H1 (cell line): Measurements from ENCODE around the gene TBCA. TPM values are rescaled to one million over a fixed set of nuclear protein-coding genes. Genes with fewer than 3 reads are reported as not detected.

Experiments
- CTCF ChIA-PET: fragments of 300-600 bp; sonication (Branson Sonifier 250); formaldehyde crosslinking; loops from one replicate; lab custom pipeline; 2021; ENCODE audit not compliant: partially characterized antibody; lab: Charles Lee
- POLR2A ChIA-PET: fragments of 300-600 bp; sonication (Branson Sonifier 250); formaldehyde crosslinking; loops from one replicate; lab custom pipeline; 2021; ENCODE audit warnings: inconsistent platforms; ENCODE audit not compliant: partially characterized antibody; lab: Charles Lee
- DNase-seq, 2 experiments: peaks; one replicate each; pipeline versions ENCODE4 v3.0.0 to v3.0.0-alpha.2; 2010 to 2022; ENCODE audit warnings: low spot score in 2 of 2, low read depth in 1 of 2, mixed read lengths in 1 of 2
- FAIRE-seq: peaks from 2 replicates; lab custom pipeline; 2011; peaks lifted over from hg19 to GRCh38; lab: Jason Lieb, UNC
- H2AFZ ChIP-seq: 2 replicates; pipeline ENCODE4 v1.8.1; 2012; ENCODE audit warnings: low read length, inconsistent platforms
- H2AK5ac ChIP-seq: 2 replicates; pipeline ENCODE4 v1.6.1; 2013; ENCODE audit warnings: low read depth, low read length
- H2BK120ac ChIP-seq: replicated peaks from 2 replicates; pipeline ENCODE3; 2013; ENCODE audit warnings: low read depth, low read length, inconsistent platforms
- H2BK12ac ChIP-seq: 2 replicates; pipeline ENCODE4 v1.6.1; 2013; ENCODE audit warnings: low read depth, low read length
- H2BK15ac ChIP-seq: 2 replicates; pipeline ENCODE4 v1.6.1; 2013; ENCODE audit warnings: low read length
- H2BK20ac ChIP-seq: 2 replicates; pipeline ENCODE4 v1.6.1; 2013; ENCODE audit warnings: low read length
- H2BK5ac ChIP-seq: 2 replicates; pipeline ENCODE4 v1.6.1; 2013; ENCODE audit warnings: low read depth, low read length
- H3K14ac ChIP-seq: 2 replicates; pipeline ENCODE4 v1.6.1; 2013; ENCODE audit warnings: inconsistent platforms; ENCODE audit not compliant: insufficient read length
- H3K18ac ChIP-seq: 2 replicates; pipeline ENCODE4 v1.6.1; 2013; ENCODE audit warnings: low read length; ENCODE audit errors: extremely low read depth
- H3K23ac ChIP-seq: 2 replicates; pipeline ENCODE4 v1.6.1; 2013; ENCODE audit warnings: inconsistent platforms; ENCODE audit not compliant: insufficient read length
- H3K23me2 ChIP-seq: 2 replicates; pipeline ENCODE4 v1.6.1; 2013; ENCODE audit warnings: low read depth, low read length
- H3K27ac ChIP-seq: 2 replicates; pipeline ENCODE4 v1.6.1; 2011; ENCODE audit warnings: low read depth, low read length, inconsistent platforms
- H3K27me3 ChIP-seq, 4 experiments: replicated peaks in 1 of 4; 1 replicate in 1 of 4; 2 replicates in 3 of 4; pipeline versions ENCODE4 v1.6.1 to v1.8.1; 2011 to 2013; ENCODE audit warnings: low read length in 3 of 4, mild to moderate bottlenecking in 3 of 4, inconsistent platforms in 2 of 4, mixed read lengths in 2 of 4, moderate library complexity in 1 of 4; ENCODE audit not compliant: control insufficient read depth in 3 of 4, insufficient read depth in 3 of 4; ENCODE audit errors: extremely low read depth in 1 of 4
- H3K36me3 ChIP-seq, 4 experiments: 2 replicates each; pipeline versions ENCODE4 v1.6.1 to v1.8.1; 2011 to 2013; ENCODE audit warnings: mild to moderate bottlenecking in 4 of 4, low read length in 3 of 4, moderate library complexity in 2 of 4, control low read depth in 1 of 4, inconsistent platforms in 1 of 4; ENCODE audit not compliant: insufficient read depth in 4 of 4, control insufficient read depth in 2 of 4
- H3K4ac ChIP-seq: replicated peaks from 2 replicates; pipeline ENCODE3; 2013; ENCODE audit warnings: low read length, low read depth, mixed read lengths, inconsistent platforms; ENCODE audit not compliant: insufficient read length
- H3K4me1 ChIP-seq, 4 experiments: replicated peaks in 1 of 4; 1 replicate in 1 of 4; 2 replicates in 3 of 4; pipeline versions ENCODE4 v1.6.1 to v1.8.1; 2011 to 2013; ENCODE audit warnings: low read length in 3 of 4, inconsistent platforms in 2 of 4, mixed read lengths in 1 of 4; ENCODE audit not compliant: insufficient read depth in 4 of 4, control insufficient read depth in 3 of 4
- H3K4me2 ChIP-seq, 2 experiments: 2 replicates each; pipeline versions ENCODE4 v1.6.1 to v1.8.1; 2011 to 2013; ENCODE audit warnings: low read depth in 2 of 2, low read length in 2 of 2, control low read depth in 1 of 2, inconsistent platforms in 1 of 2, mild to moderate bottlenecking in 1 of 2; ENCODE audit not compliant: insufficient read depth in 1 of 2
- H3K4me3 ChIP-seq, 4 experiments: fragments of 200-600, 300-600 bp in 1 of 4; sonication (generic), shearing (Covaris generic), sonication (Bioruptor Twin) in 1 of 4; 2 replicates each; pipeline versions ENCODE4 v1.5.1 to v1.8.1; 2011 to 2016; ENCODE audit warnings: low read length in 4 of 4, low read depth in 3 of 4, control low read depth in 2 of 4, inconsistent platforms in 2 of 4, mild to moderate bottlenecking in 2 of 4, mixed read lengths in 1 of 4, moderate library complexity in 1 of 4; ENCODE audit not compliant: insufficient read depth in 2 of 4; ENCODE audit errors: extremely low read depth in 1 of 4
- H3K56ac ChIP-seq: replicated peaks from 2 replicates; pipeline ENCODE3; 2013; ENCODE audit warnings: low read depth, mild to moderate bottlenecking, mixed read lengths, low read length, inconsistent platforms; ENCODE audit not compliant: insufficient read length
- H3K79me1 ChIP-seq: 2 replicates; pipeline ENCODE4 v1.6.1; 2013; ENCODE audit warnings: low read depth, low read length, control low read depth
- H3K79me2 ChIP-seq, 2 experiments: 2 replicates each; pipeline versions ENCODE4 v1.6.1 to v1.8.1; 2012 to 2013; ENCODE audit warnings: low read length in 2 of 2, mild to moderate bottlenecking in 2 of 2, inconsistent platforms in 1 of 2; ENCODE audit not compliant: insufficient read depth in 2 of 2, control insufficient read depth in 1 of 2
- H3K9ac ChIP-seq, 4 experiments: replicated peaks in 1 of 4; 1 replicate in 1 of 4; 2 replicates in 3 of 4; pipeline versions ENCODE4 v1.6.1 to v1.8.1; 2011 to 2013; ENCODE audit warnings: low read depth in 3 of 4, low read length in 3 of 4, control low read depth in 2 of 4, mild to moderate bottlenecking in 2 of 4, moderate library complexity in 2 of 4, inconsistent platforms in 1 of 4; ENCODE audit errors: extremely low read depth in 1 of 4
- H3K9me3 ChIP-seq, 2 experiments: 2 replicates each; pipeline versions ENCODE4 v1.6.1 to v1.8.1; 2012 to 2013; ENCODE audit warnings: mild to moderate bottlenecking in 2 of 2, moderate library complexity in 2 of 2, control low read depth in 1 of 2, inconsistent platforms in 1 of 2, low read depth in 1 of 2, low read length in 1 of 2, mixed read lengths in 1 of 2; ENCODE audit not compliant: insufficient read depth in 2 of 2
- H4K20me1 ChIP-seq, 2 experiments: replicated peaks in 1 of 2; 2 replicates each; pipeline versions ENCODE3 to v1.8.1; 2011 to 2013; ENCODE audit warnings: inconsistent platforms in 2 of 2, low read length in 2 of 2, mild to moderate bottlenecking in 1 of 2; ENCODE audit not compliant: insufficient read depth in 2 of 2, control insufficient read depth in 1 of 2
- H4K5ac ChIP-seq: 2 replicates; pipeline ENCODE4 v1.6.1; 2013; ENCODE audit warnings: low read length, low read depth, mixed read lengths, inconsistent platforms; ENCODE audit not compliant: insufficient read length
- H4K8ac ChIP-seq: 2 replicates; pipeline ENCODE4 v1.8.0; 2013; ENCODE audit warnings: mild to moderate bottlenecking, moderate library complexity, low read length, inconsistent platforms; ENCODE audit not compliant: insufficient read depth; ENCODE audit errors: extremely low read depth
- H4K91ac ChIP-seq: replicated peaks from 2 replicates; pipeline ENCODE3; 2013; ENCODE audit warnings: low read length, mixed read lengths, inconsistent platforms; ENCODE audit not compliant: insufficient read length
- BACH1 ChIP-seq: IDR thresholded peaks from 2 replicates; pipeline ENCODE4 v1.6.1; 2012; ENCODE audit warnings: low read length, improper control_type of control experiment
- GABPA ChIP-seq: IDR thresholded peaks from 2 replicates; pipeline ENCODE4 v1.6.1; 2011; ENCODE audit warnings: mild to moderate bottlenecking, low read length, moderate library complexity, borderline replicate concordance; ENCODE audit not compliant: insufficient read depth
- HDAC2 ChIP-seq, 2 experiments: fragments of 300-600 bp in 1 of 2; sonication (generic) in 1 of 2; IDR thresholded peaks; 2 replicates each; pipeline ENCODE4 v1.6.1; 2011 to 2012; ENCODE audit warnings: low read depth in 2 of 2, low read length in 2 of 2, mild to moderate bottlenecking in 2 of 2, moderate library complexity in 2 of 2, borderline replicate concordance in 1 of 2, inconsistent platforms in 1 of 2
- SUZ12 ChIP-seq: fragments of 200-600 bp; sonication (generic); IDR thresholded peaks from 2 replicates; pipeline ENCODE4 v1.6.1; 2012; ENCODE audit warnings: mild to moderate bottlenecking, inconsistent platforms, low read length, moderate library complexity, mixed read lengths
- WGBS, 2 experiments: shearing (Covaris generic) in 1 of 2; methylation state at CpG; one replicate each; pipeline versions ENCODE4 v1.1.6 to v1.1.7; 2013 to 2015; ENCODE audit warnings: low lambda C conversion rate in 2 of 2, mixed read lengths in 2 of 2, inconsistent platforms in 1 of 2, low coverage in 1 of 2, missing lambda C conversion rate in 1 of 2; ENCODE audit not compliant: insufficient replicate concordance in 2 of 2, insufficient coverage in 1 of 2, insufficient read length in 1 of 2; ENCODE audit errors: extremely low coverage in 1 of 2, missing lambda C conversion rate in 1 of 2; 5-methylcytosine and 5-hydroxymethylcytosine counted together
- polyA plus RNA-seq, 7 experiments: library from polyadenylated mRNA; depleted of rRNA in 3 of 7; stranded (reverse) in 5 of 7; unstranded in 2 of 7; fragments of >200 nt in 5 of 7; fragments of 200-250 nt in 2 of 7; gene quantifications; 1 replicate in 5 of 7; 2 replicates in 1 of 7; 4 replicates in 1 of 7; pipeline versions ENCODE4 v1.2.1 to v1.2.3, GENCODE V29; 2011 to 2013; ENCODE audit warnings: missing spikeins in 2 of 7, mixed read lengths in 2 of 7
- total RNA-seq: library from RNA; stranded (reverse); fragmentation: NEBNext Ultra II Directional; extraction: Animal tissue kit (Norgen Biotek cat#: 25700); gene quantifications from 2 replicates; pipeline ENCODE4 v1.2.1, GENCODE V29; 2021

TBCA gene
- total and polyA plus RNA-seq, 2 of the 8 experiments (the other 6 are each of a cell fraction or from before 2014, with no cell fraction given), result 55.7 to 320 TPM

DNA sequence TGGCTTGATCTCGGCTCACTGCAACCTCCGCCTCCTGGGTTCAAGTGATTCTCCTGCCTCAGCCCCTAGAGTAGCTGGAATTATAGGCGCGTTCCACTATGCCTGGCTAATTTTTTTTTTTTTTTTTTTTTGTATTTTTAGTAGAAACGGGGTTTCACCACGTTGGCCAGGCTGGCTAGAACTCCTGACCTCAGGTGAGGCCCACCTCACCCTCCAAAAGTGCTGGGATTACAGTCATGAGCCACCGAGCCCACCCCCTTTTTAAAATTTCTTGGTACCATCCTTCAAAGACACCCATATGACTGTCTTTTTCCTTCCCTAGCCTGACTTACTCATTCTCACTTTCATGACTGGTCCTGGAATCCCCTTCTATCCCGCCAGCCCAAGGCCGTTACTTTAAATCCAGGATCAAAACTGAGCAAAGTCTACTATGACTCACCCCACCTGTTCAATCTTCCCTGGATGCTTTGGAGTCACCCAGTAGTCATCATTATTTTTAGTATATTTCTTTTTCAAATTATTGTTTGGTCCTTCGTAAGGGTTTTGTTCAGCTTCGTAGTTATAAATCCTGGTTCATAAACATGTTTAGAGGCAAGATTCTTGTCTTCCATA lies 1.2 kb upstream of the TBCA start:
- peak overlapping the region in 1 of 2 experiments; percentile 76; a peak in 1 of 4 replicates for H3K4me2 ChIP-seq
- no peak overlapping the region for H4K5ac ChIP-seq
- H4K8ac ChIP-seq, result no peak overlapping the region
- FAIRE-seq (no peak), DNase-seq (no peak)
- H3K79me2 ChIP-seq, result peaks cover 5 to 33% of the 10 kb centered on the region in 2 experiments
- no peak overlapping the region for H3K9ac ChIP-seq
- no peak overlapping the region for H3K56ac ChIP-seq
- H3K4me1 ChIP-seq, result peaks cover 0 to 18% (median 7%) of the 10 kb centered on the region in 4 experiments; a peak in 4 of 7 replicates
- ChIA-PET CTCF (no interaction called here), POLR2A (interaction anchor here (1.0 to 1.2 kb wide), 2 partner anchors 25 to 30 kb away, joined by 3 to 4 read pairs; no protein-coding TSS in a partner anchor)
- 82% methylated on average over 10 of the region's 11 CpGs; no CpG with 5 or more reads in 1 of the 2 experiments for WGBS, 2 experiments
- H3K36me3 ChIP-seq, result no peaks in the 10 kb centered on the region; a peak in 1 of 8 replicates
- no peak overlapping the region for H2AFZ ChIP-seq
- H3K14ac ChIP-seq, result no peak overlapping the region
- no peaks in the 10 kb centered on the region; the same call in 1 of the 2 replicates for H3K23me2 ChIP-seq
- no peak overlapping the region for H4K91ac ChIP-seq
- H3K9me3 ChIP-seq, result no peaks in the 10 kb centered on the region
- no peak overlapping the region for H3K4ac ChIP-seq
- peaks cover 8 to 12% of the 10 kb centered on the region in 2 experiments for H4K20me1 ChIP-seq
- no peak overlapping the region for H3K4me3 ChIP-seq
- H3K27ac ChIP-seq, result no peak overlapping the region
- no peaks in the 10 kb centered on the region for H3K27me3 ChIP-seq
- no peaks in the 10 kb centered on the region for H3K79me1 ChIP-seq
- no peak overlapping the region for H2AK5ac ChIP-seq
- H3K23ac ChIP-seq, result no peak overlapping the region
- no peak overlapping the region for H2BK12ac ChIP-seq
- H2BK15ac ChIP-seq, result no peak overlapping the region
- H2BK5ac ChIP-seq, result no peak overlapping the region
- no peak overlapping the region for H3K18ac ChIP-seq
- TF ChIP-seq SUZ12 (no peak), HDAC2 (IDR thresholded peaks at IDR 0.05; ENCODE audit: borderline replicate concordance in 1 of 2, low read depth in 2 of 2, low read length in 2 of 2) (no peak), BACH1 (no peak), GABPA (no peak)
- no peak overlapping the region for H2BK20ac ChIP-seq
- H2BK120ac ChIP-seq, result no peak overlapping the region
